Measurements from ENCODE around the gene SNX17. TPM values are rescaled to one million over a fixed set of nuclear protein-coding genes. Genes with fewer than 3 reads are reported as not detected.

Gene SNX17
- total RNA-seq, 1 donor from 2014 or later = 109 TPM

DNA sequence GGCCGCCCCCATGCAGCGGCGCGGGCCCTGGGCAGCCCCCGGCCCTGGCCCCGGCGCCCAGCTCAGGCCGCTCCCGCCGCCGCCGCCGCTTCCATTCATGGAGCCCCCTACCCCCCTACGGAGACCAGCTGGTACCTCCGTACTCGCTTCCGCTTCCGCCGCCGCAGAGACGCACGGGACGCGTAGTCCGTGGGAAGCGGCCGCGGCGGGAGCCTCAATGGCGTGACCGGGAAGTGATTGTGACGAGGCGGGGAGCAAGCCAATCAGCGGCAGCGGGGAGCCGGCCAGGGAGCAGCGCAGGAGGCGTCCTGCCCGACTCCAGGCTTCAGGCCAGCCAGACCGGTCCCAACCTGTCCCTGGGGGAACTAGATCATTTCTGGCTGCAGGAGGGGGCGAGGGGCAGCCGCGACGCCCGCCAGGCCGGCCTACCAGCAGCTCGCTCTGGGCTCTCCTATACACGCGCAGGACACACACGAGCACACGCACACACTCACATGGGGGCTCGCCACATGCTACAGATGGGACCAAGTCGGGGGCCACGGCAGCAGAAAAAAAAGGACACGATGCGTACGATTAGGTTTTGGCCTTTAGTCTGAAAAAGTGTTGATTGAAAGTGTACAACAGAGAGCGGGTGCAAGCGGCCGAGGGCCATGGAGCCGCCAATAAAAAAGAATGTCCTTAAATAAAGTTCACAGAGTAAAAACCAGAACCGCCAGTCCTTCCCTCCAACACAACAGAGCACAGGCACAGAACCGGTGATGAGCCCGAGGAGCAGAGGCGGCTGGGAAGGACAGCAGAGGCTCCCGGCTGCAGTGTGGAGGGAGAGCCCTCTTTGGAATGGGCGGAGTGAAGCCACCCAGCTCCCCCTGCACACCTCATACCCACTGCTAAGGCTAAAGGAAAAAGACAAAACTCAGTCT lies 10.5 kb downstream of the SNX17 start, which contains the start of gene ZNF513:
TSS of gene ZNF513 (minus strand) at position 109 of the 920 bp plus-strand sequence. CDS start 208 bp downstream, outside the sequence.
- TF ChIP-seq, protein P1, sequence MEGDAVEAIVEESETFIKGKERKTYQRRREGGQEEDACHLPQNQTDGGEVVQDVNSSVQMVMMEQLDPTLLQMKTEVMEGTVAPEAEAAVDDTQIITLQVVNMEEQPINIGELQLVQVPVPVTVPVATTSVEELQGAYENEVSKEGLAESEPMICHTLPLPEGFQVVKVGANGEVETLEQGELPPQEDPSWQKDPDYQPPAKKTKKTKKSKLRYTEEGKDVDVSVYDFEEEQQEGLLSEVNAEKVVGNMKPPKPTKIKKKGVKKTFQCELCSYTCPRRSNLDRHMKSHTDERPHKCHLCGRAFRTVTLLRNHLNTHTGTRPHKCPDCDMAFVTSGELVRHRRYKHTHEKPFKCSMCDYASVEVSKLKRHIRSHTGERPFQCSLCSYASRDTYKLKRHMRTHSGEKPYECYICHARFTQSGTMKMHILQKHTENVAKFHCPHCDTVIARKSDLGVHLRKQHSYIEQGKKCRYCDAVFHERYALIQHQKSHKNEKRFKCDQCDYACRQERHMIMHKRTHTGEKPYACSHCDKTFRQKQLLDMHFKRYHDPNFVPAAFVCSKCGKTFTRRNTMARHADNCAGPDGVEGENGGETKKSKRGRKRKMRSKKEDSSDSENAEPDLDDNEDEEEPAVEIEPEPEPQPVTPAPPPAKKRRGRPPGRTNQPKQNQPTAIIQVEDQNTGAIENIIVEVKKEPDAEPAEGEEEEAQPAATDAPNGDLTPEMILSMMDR (conservative IDR thresholded peaks at IDR 0.05) = no peak
- H3K4me3 Mint-ChIP-seq = peak within 1 kb of the TSS; percentile 94
- H3K4me1 Mint-ChIP-seq = peaks cover 26% of the 10 kb centered on the region
- H3K9me3 Mint-ChIP-seq = no peaks in the 10 kb centered on the region
- H3K36me3 Mint-ChIP-seq (ENCODE audit: low read depth) = peaks cover 21% of the 10 kb centered on the region
- peaks cover 10% of the 10 kb centered on the region for H3K27me3 Mint-ChIP-seq (ENCODE audit: low read depth)
- DNase-seq (ENCODE audit: low read depth, low spot score) = peak; percentile 86
- H3K27ac Mint-ChIP-seq (ENCODE audit: unreplicated experiment) = peak within 1 kb of the TSS; percentile 99

DNA sequence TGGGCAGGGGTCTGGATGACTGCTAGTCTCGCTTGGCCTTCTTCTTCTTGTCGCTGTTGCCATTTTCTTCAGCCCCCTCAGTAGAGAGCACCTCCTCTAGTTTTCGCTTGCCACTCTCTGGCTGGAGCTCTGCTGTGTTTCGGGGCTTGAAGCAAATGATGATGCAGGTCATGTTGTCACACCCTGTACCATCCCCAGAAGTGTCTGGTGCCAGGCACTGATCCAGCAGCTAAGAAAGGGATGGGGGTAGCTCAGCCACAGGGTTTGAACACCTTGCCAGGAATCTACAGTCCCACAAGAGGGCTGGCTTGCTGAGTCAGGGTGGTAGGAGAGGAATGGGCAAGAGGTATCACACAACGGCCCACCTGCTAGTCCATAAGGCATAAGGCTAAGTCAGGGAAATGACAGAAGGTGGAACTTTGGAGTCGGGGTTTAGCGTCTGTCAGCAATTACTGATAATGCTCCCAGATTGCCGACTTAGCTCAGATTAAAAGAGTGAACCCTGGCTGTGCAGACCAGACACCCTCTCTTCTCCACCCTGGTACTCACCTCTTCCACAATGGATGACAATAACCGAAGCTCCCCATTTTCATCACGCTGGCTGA lies 11.3 kb downstream of the SNX17 start:
- peaks cover 10% of the 10 kb centered on the region for H3K27me3 Mint-ChIP-seq (ENCODE audit: low read depth)

DNA sequence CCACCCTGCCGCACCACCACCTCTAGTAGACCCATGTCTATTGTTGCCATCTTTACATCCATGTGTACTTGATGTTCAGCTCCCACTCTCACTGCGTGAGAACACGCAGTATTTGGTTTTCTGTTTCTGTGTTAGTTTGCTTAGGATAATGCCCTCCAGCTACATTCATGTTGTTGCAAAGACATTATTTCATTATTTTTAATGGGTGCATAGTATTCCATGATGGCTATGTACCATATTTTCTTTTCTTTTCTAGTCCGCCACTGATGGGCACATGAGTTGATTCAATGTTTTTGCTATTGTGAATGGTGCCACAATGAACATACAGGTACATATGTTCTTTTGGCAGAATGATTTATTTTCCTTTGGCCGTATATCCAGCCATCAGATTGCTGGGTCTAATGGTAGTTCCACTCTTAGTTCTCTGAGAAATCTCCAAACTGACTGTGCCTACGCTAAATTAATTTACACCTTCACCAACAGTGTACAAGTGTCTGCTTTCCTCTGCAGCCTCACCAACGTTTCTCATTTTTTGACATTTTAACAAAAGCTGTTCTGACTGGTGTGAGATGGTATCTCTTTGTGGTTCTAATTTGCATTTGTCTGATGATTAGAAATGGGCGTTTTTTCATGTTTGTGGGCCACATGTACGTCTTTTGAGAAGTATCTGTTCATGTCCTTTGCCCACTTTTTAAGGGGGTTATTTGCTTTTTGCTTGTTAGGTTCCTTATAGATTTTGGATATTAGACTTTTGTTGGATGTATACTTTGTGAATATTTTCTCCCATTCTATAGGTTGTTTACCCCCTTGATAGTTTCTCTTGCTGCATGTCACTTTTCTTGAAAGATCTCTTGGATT lies 20.6 kb downstream of the SNX17 start:
- no peaks in the 10 kb centered on the region for H3K27me3 Mint-ChIP-seq (ENCODE audit: low read depth)
- H3K27ac Mint-ChIP-seq (ENCODE audit: unreplicated experiment) = no peak overlapping the region
- H3K4me1 Mint-ChIP-seq = no peaks in the 10 kb centered on the region
- peaks cover 18% of the 10 kb centered on the region for H3K36me3 Mint-ChIP-seq (ENCODE audit: low read depth)
- no peak overlapping the region for H3K4me3 Mint-ChIP-seq
- H3K9me3 Mint-ChIP-seq = no peaks in the 10 kb centered on the region
- DNase-seq (ENCODE audit: low read depth, low spot score) = no peak
- TF ChIP-seq, protein P1 (conservative IDR thresholded peaks at IDR 0.05) = no peak

More for the DNA sequence above, 11.3 kb downstream of the SNX17 start:
- Mint-ChIP-seq H3K27ac (ENCODE audit: unreplicated experiment) (peak overlapping the region; percentile 99), H3K9me3 (no peaks in the 10 kb centered on the region), H3K4me1 (peaks cover 26% of the 10 kb centered on the region), H3K36me3 (ENCODE audit: low read depth) (peaks cover 19% of the 10 kb centered on the region), H3K4me3 (peak overlapping the region; percentile 94)
- TF ChIP-seq, protein P1 (conservative IDR thresholded peaks at IDR 0.05) = no peak
- DNase-seq (ENCODE audit: low read depth, low spot score) = no peak

DNA sequence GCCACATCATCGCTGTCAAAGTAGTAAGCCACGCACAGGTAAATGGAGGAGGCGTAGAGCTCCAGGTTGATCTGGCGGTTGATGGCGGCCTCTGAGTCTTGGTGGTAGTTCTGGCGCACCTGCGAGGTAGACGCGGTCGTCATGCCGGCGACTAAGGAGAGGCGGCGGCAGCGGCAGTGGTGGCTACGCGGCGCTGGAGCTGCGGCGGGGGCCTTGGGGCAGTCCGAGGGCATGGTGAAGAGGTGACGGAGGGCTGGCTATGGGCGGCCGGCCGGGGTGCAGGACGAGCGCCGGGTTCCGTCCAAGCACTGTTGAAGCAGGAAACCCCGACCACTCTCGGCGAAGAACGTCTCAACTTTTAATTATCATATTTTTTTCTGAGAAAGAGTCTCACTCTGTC lies 22.8 kb downstream of the SNX17 start:
- no peak overlapping the region for H3K4me3 Mint-ChIP-seq
- H3K9me3 Mint-ChIP-seq = no peaks in the 10 kb centered on the region
- H3K36me3 Mint-ChIP-seq (ENCODE audit: low read depth) = peaks cover 14% of the 10 kb centered on the region
- H3K27ac Mint-ChIP-seq (ENCODE audit: unreplicated experiment) = no peak overlapping the region
- H3K27me3 Mint-ChIP-seq (ENCODE audit: low read depth) = no peaks in the 10 kb centered on the region
- TF ChIP-seq, protein P1 (conservative IDR thresholded peaks at IDR 0.05) = no peak
- H3K4me1 Mint-ChIP-seq = peaks cover 5% of the 10 kb centered on the region
- DNase-seq (ENCODE audit: low read depth, low spot score) = no peak

DNA sequence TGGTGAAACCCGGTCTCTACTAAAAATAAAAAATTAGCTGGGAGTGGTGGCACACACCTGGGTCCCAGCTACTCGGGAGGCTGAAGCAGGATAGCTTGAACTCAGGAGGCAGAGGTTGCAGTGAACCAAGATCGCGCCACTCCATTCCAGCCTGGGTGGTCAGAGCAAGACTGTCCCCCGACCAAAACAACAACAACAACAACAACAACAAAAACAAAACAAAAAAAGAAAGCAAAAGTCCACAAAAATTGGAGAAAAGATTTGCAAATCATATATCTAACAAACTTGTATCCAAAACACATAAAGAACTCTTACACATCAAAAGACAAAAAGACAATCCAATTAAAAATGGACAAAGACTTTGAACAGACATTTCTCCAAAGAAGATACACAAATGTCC lies 28.5 kb downstream of the SNX17 start:
- Mint-ChIP-seq H3K4me3 (no peak overlapping the region), H3K27ac (ENCODE audit: unreplicated experiment) (no peak overlapping the region), H3K9me3 (no peaks in the 10 kb centered on the region), H3K27me3 (ENCODE audit: low read depth) (no peaks in the 10 kb centered on the region), H3K36me3 (ENCODE audit: low read depth) (peaks cover 6% of the 10 kb centered on the region), H3K4me1 (peaks cover 11% of the 10 kb centered on the region)
- no peak for DNase-seq (ENCODE audit: low read depth, low spot score)
- TF ChIP-seq, protein P1 (conservative IDR thresholded peaks at IDR 0.05) = no peak

Measured in neural crest cell (in vitro differentiated cells).